HuH-7 (cell line): ENCODE data around the gene LCMT2.
"Not testable (repeated sequence)": the region's sequence is repeated elsewhere in the genome, so short reads cannot be mapped to it uniquely, and the experiment has no call there.

Source experiments
- DNase-seq: peaks from one replicate; pipeline ENCODE4 v3.0.0; 2011; ENCODE audit warnings: low spot score

Gene LCMT2

GRCh38 chr15:43314171-43314570 is 16.2 kb downstream of the LCMT2 start:
- no peak for DNase-seq

GRCh38 chr15:43312378-43312777 is 18.0 kb downstream of the LCMT2 start:
- no peak for DNase-seq

- DNase-seq = no peak
Observed at GRCh38 chr15:43302205-43302817, 28.1 kb downstream of the LCMT2 start, which contains the start of gene TGM7. Gene TGM7, minus strand, starts transcription at chr15:43302255.

- no peak for DNase-seq
Observed at GRCh38 chr15:43299884-43300283, 30.5 kb downstream of the LCMT2 start.

GRCh38 chr15:43299411-43299810 is 31.0 kb downstream of the LCMT2 start:
- DNase-seq = no peak

- DNase-seq = no peak
Observed at GRCh38 chr15:43294091-43294706, 36.2 kb downstream of the LCMT2 start.

GRCh38 chr15:43293432-43293831 is 36.9 kb downstream of the LCMT2 start:
- no peak for DNase-seq

DNA sequence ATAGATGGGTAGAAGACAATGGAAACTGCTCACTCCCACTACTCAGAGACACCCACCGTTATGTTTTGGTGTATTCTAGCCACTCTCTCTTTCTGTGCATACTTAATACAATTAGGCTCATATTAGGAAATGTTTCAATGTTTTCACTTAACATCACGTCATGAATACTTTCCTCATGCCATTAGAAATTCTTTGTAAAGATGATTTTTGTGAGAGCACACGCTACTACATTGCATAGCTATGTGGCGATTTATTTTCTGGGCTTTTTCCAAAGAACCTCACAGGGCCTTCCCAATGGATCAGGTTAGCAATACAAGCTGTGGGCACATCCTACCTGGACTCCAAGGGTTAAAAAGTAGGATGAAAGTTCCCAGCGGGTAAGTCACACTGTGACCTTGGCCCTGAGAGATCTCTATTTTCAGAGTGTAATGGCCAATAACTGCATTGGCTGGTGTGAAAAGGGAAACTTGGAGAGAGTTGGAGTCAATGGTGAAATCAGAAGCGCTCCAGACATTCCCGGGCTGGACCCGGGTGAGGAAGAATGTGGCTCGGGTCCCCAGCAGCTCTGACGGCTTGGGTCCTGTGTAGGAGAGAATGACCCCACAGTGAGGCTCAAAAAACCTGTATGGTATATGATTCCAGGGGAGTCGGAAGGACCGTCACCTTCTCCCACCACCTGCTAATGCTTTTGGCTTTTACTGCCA is 37.8 kb downstream of the LCMT2 start:
- no peak for DNase-seq

GRCh38 chr15:43289656-43290055 is 40.7 kb downstream of the LCMT2 start:
- DNase-seq = not testable (repeated sequence)

DNA sequence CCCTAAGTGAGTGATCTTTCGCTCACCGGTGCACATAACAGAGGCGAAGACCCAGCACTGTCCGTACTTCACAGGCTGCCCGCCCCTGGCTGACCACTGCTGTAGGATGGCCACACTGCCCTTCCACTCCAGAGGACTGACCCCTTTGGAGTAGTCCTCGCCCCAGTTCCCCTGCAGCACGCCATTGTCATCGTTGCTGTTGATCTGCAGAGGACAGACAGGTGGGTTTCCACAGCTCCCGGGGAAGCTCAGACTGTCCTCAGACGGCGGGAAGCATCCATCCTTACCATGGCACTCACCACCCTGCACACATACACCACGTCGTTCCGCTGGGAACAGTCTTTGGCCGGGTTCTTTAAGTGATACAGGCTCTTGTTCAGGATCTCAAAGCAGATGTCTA is 43.1 kb downstream of the LCMT2 start:
- DNase-seq = no peak

DNA sequence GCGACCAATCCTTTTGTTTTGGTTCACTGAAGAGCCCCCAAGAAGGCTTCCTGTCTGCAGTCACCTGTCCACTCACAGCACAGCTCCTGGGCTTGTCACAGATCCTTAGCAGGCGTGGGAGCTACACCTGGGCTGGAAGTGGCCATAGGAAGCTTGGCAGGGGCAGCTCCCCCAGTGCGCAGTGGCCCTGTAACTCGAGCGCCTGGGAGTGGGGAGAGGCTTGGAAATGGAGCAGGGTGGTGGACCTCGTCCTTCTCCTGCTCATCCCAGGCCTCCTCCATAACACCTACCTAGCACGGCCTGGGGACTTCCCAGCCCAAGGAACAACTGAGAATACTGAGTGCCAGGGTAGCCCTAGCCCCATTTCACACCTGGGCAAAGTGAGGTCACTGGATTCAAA is 44.3 kb downstream of the LCMT2 start:
- DNase-seq = no peak

- peak; percentile 30 for DNase-seq
Observed at GRCh38 chr15:43285609-43286037, 44.8 kb downstream of the LCMT2 start.

DNA sequence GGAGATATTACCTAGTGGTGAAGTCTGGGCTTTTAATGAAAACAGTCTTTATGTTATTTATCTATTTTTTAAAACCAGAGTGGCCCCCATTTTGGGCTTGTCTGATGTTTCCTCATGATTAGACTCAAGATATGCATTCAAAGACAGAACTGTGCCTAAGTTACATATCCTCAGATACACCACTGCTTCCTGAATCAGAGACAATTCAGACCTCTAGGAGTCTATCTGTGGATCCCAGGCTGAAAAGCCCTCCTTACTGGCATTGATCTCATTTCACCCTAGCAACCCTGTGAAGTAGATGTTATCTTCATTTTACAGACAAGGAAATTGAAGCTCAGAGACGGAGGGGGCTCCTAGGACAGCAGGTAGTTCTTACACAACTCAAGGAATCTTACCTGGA is 46.8 kb downstream of the LCMT2 start:
- no peak for DNase-seq

GRCh38 chr15:43281926-43282602 is 48.3 kb downstream of the LCMT2 start:
- DNase-seq = no peak

DNA sequence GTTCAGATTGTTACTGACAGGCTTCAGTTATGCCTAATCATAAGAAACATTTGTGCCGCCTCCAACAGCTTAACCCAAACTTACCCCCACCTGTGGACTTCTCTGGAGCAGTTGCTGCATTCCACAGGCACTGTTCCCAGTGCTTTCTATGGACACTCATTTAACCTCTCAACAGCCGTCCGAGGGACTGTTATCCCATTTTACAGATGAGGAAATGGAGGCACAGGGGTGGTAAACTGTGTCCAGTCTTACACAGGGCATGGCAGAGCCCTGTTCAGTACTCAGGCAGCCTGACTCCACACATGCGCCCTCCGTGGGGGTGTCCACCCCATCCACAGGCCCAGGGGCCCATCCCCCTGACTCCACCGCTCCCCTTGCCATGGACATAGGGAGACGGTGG is 49.4 kb downstream of the LCMT2 start:
- no peak for DNase-seq

GRCh38 chr15:43279496-43279895 is 50.9 kb downstream of the LCMT2 start:
- no peak for DNase-seq

DNA sequence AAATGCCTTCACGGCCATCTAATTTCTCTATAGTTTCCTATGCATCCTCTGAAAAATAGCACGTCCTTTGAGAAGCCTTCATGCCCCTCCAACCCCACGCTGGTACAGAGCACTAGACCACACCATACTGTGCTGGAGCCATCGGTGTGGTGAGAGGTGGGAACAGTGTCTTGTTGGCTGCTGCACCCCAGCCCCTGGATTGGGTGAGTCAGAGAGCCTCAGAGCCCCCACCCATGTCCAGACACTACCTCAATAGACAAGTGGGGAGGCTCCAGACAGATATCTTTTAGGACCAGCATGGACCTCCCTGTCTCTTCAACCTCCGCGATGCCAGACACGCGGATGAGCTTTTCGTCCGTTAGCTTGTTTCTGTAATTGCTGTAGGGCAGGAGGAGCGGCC is 51.5 kb downstream of the LCMT2 start:
- DNase-seq = no peak

GRCh38 chr15:43277901-43278300 is 52.5 kb downstream of the LCMT2 start:
- DNase-seq = no peak

DNA sequence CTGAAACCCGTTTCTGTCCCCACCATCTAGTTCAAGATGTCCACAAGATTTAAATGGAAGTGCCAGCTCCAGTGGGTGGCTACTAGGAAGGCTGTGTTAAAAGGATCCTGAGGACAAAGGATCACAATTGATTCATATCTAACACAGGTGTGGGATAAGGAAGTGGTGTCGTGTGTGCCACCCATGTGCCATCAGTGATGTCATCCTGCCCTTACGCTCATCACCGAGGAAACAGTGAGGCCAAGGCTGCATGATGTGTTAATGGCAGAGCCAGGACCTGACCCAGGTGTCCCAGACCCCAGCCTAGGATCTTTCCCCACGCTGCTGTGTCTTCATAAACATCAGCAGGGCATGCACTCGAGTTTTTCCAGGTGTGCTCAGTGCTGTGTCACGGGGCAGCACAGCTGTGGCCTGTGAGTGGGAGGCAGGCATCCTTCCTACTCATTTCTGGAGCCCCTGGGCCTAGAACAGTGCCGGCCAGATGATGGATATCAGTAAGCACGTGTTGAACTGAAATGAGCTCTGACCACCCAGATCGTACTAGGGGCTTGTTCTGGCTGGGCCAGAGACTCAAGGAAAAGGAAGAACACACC is 53.0 kb downstream of the LCMT2 start:
- DNase-seq = no peak

- no peak for DNase-seq
Observed at GRCh38 chr15:43276563-43277200, 53.7 kb downstream of the LCMT2 start.

GRCh38 chr15:43275740-43276562 is 54.4 kb downstream of the LCMT2 start:
- no peak for DNase-seq
